SU-DHL-6 (cell line): ENCODE results near the gene CTU2.

ENCODE experiments used
- H2AFZ ChIP-seq: fragments of 200-600 bp; sonication (generic); 2 replicates; pipeline ENCODE4 v1.6.1; 2014; ENCODE audit warnings: low read depth, mild to moderate bottlenecking, moderate library complexity, mixed read lengths, antibody characterized with exemption, low read length; ENCODE audit not compliant: severe bottlenecking
- H3F3A ChIP-seq: fragments of 200-600 bp; shearing (Covaris generic); 2 replicates; pipeline ENCODE4 v1.6.0; 2016; ENCODE audit warnings: antibody characterized with exemption, mild to moderate bottlenecking; ENCODE audit not compliant: insufficient read depth
- H3K27ac ChIP-seq: fragments of 200-600 bp; sonication (generic); 2 replicates; pipeline ENCODE4 v1.5.1; 2016; ENCODE audit warnings: low read depth, mild to moderate bottlenecking, low read length, moderate library complexity, mixed read lengths
- H3K27me3 ChIP-seq: fragments of 200-600 bp; sonication (generic), shearing (Covaris generic); 2 replicates; pipeline ENCODE4 v1.6.0; 2014; ENCODE audit warnings: mild to moderate bottlenecking, low read length
- H3K36me3 ChIP-seq: fragments of 200-600 bp; sonication (generic); 2 replicates; pipeline ENCODE4 v1.6.1; 2014; ENCODE audit warnings: mild to moderate bottlenecking, low read length, mixed read lengths
- H3K4me2 ChIP-seq: fragments of 300-600, 200-600 bp; shearing (Covaris generic), sonication (generic); 2 replicates; pipeline ENCODE4 v1.6.0; 2014; ENCODE audit warnings: low read length, low read depth, mild to moderate bottlenecking; ENCODE audit not compliant: poor library complexity, severe bottlenecking
- H3K4me3 ChIP-seq: fragments of 200-600 bp; sonication (generic); 2 replicates; pipeline ENCODE4 v1.5.1; 2014; ENCODE audit warnings: antibody characterized with exemption, low read length, mild to moderate bottlenecking, mixed read lengths; ENCODE audit not compliant: insufficient read depth, poor library complexity, severe bottlenecking
- H3K79me2 ChIP-seq: fragments of 200-600 bp; sonication (generic); 2 replicates; pipeline ENCODE4 v1.6.1; 2014; ENCODE audit warnings: mild to moderate bottlenecking, low read length, moderate library complexity; ENCODE audit not compliant: insufficient read depth
- H3K9ac ChIP-seq: fragments of 200-600 bp; sonication (generic); 2 replicates; pipeline ENCODE4 v1.7.0; 2014; ENCODE audit warnings: mild to moderate bottlenecking, low read length
- H3K9me2 ChIP-seq: fragments of 200-600 bp; sonication (generic); replicated peaks from 2 replicates; pipeline ENCODE4 v1.6.1; 2014; ENCODE audit warnings: low read length; ENCODE audit not compliant: insufficient read depth
- H3K9me3 ChIP-seq: fragments of 200-600 bp; sonication (generic); 2 replicates; pipeline ENCODE4 v1.6.1; 2014; ENCODE audit warnings: low read length, mixed read lengths; ENCODE audit not compliant: insufficient read depth
- H4K20me1 ChIP-seq: fragments of 200-600 bp; sonication (generic); 2 replicates; pipeline ENCODE4 v1.6.1; 2014; ENCODE audit warnings: low read depth, mild to moderate bottlenecking, antibody characterized with exemption, low read length, moderate library complexity, mixed read lengths
- CTCF ChIP-seq: fragments of 200-600 bp; sonication (generic); IDR thresholded peaks from one replicate; pipeline ENCODE4 v1.5.1; 2017; ENCODE audit warnings: antibody characterized with exemption, mild to moderate bottlenecking, low read length, moderate library complexity; ENCODE audit not compliant: insufficient read depth, poor library complexity, severe bottlenecking
- EZH2phosphoT487 ChIP-seq: fragments of 200-600 bp; sonication (generic), shearing (Covaris generic); conservative IDR thresholded peaks from 2 replicates; pipeline ENCODE4 v1.6.1; 2018; ENCODE audit warnings: mild to moderate bottlenecking, antibody characterized with exemption, low read length, moderate library complexity, mixed read lengths

The CTU2 gene

GRCh38 chr16:88718178-88718577 lies 11.9 kb downstream of the CTU2 start:
- no peak for TF ChIP-seq CTCF
- TF ChIP-seq EZH2phosphoT487 = no peak
- no peak overlapping the region for H3K9ac ChIP-seq
- H3K36me3 ChIP-seq = no peaks in the 10 kb centered on the region
- H2AFZ ChIP-seq = no peak overlapping the region
- no peak overlapping the region for H3K27ac ChIP-seq
- H3K27me3 ChIP-seq = no peaks in the 10 kb centered on the region
- no peaks in the 10 kb centered on the region for H3K9me3 ChIP-seq
- H3K4me2 ChIP-seq = no peak overlapping the region
- no peaks in the 10 kb centered on the region for H3K9me2 ChIP-seq
- no peaks in the 10 kb centered on the region for H3K79me2 ChIP-seq
- H3K4me3 ChIP-seq = no peak overlapping the region
- H4K20me1 ChIP-seq = no peaks in the 10 kb centered on the region
- H3F3A ChIP-seq = no peaks in the 10 kb centered on the region

- Histone ChIP-seq H3K79me2 (no peaks in the 10 kb centered on the region), H4K20me1 (no peaks in the 10 kb centered on the region), H3K4me3 (no peak overlapping the region), H3K27me3 (no peaks in the 10 kb centered on the region), H3K4me2 (no peak overlapping the region), H3F3A (no peaks in the 10 kb centered on the region), H3K27ac (no peak overlapping the region), H3K9me2 (no peaks in the 10 kb centered on the region), H3K9ac (no peak overlapping the region), H2AFZ (no peak overlapping the region), H3K9me3 (no peaks in the 10 kb centered on the region), H3K36me3 (no peaks in the 10 kb centered on the region)
- TF ChIP-seq CTCF = no peak
- no peak for TF ChIP-seq EZH2phosphoT487
These were observed 13.1 kb downstream of the CTU2 start for GRCh38 chr16:88719267-88719932.

- Histone ChIP-seq H3K9ac (no peak overlapping the region), H3K9me3 (no peaks in the 10 kb centered on the region), H3K4me2 (no peak overlapping the region), H3K79me2 (no peaks in the 10 kb centered on the region), H2AFZ (no peak overlapping the region), H3K9me2 (no peaks in the 10 kb centered on the region), H3K27ac (no peak overlapping the region), H3K27me3 (no peaks in the 10 kb centered on the region), H3K36me3 (no peaks in the 10 kb centered on the region), H4K20me1 (no peaks in the 10 kb centered on the region), H3K4me3 (no peak overlapping the region), H3F3A (no peaks in the 10 kb centered on the region)
- TF ChIP-seq EZH2phosphoT487 (no peak), CTCF (no peak)
These were observed 13.6 kb downstream of the CTU2 start for GRCh38 chr16:88719933-88720296.
